ENCODE results near the gene GPR150. TPM values are rescaled to one million over a fixed set of nuclear protein-coding genes. Genes with fewer than 3 reads are reported as not detected.

The GPR150 gene
- total and polyA plus RNA-seq, 9 of the 15 experiments (the other 6 are each of a cell fraction or from before 2014, with no cell fraction given): not detected

DNA sequence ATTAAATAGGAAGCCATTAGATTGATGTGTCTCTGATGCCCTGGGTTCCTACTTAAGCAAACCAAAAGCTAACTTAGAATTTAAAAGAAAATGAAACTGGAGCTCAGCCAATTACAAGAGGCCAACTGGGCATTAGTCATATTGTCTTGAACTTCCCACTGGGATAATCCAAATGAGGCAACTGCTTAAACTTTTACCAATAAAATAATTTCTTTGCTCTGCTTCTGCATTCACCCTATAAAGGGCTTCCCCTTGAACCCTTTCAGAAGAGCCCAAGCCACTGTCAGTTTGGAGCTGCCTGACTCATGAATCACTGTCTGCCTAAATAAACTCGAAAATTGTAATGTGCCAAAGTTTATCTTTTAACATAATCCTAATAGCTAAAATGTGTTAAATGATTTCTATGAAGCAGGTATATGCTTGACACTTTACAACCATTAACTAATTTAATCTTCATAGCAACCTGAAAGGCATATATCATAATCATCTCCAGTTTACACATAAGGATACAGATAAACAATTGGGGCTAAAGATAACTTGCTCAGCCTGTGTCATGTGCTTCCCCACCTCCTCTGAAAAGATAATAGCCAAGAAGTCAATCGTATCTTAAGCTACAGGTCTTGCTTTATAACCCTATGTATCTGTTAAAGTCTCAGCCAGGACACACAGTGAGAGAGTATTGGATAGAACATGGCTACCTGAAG lies 11.5 kb downstream of the GPR150 start:
- no peak overlapping the region for H3K9ac ChIP-seq (ENCODE audit: insufficient read depth in 1 of 2, low read depth in 2 of 2, low read length in 2 of 2)
- in situ Hi-C loops (cut with MboI) (loop anchor here (25.0 kb wide), 1 partner anchor 706 kb away; no protein-coding TSS in a partner anchor), intact Hi-C loops (cut with micrococcal nuclease) (no loop called here)
- H3K36me3 ChIP-seq (ENCODE audit: control insufficient read depth, insufficient read depth, low read length): no peaks in the 10 kb centered on the region
- no peak overlapping the region for H3K4me3 ChIP-seq
- peak overlapping the region; percentile 25; the same call in 1 of the 2 replicates for H3K4me2 ChIP-seq (ENCODE audit: insufficient read depth, low read length)
- H2AFZ ChIP-seq (ENCODE audit: low read depth, low read length): peak overlapping the region; percentile 80
- peak in 1 of 4 experiments; percentile 33 for DNase-seq (ENCODE audit: extremely low read depth in 1 of 4, low spot score in 3 of 4)
- H3K9me3 ChIP-seq (replicated peaks; ENCODE audit: control insufficient read depth, insufficient read depth, low read depth, low read length): no peaks in the 10 kb centered on the region
- H3K9me1 ChIP-seq (ENCODE audit: control insufficient read depth, insufficient read depth, low read length): no peaks in the 10 kb centered on the region
- CTCF ChIA-PET (ENCODE audit: low intra/inter-chr PET ratio): no interaction called here
- peaks cover 0 to 13% of the 10 kb centered on the region in 2 experiments; a peak in 4 of 5 replicates for H3K4me1 ChIP-seq (replicated peaks in 1 of 2; ENCODE audit: control insufficient read depth in 2 of 2, insufficient read depth in 2 of 2, low read length in 2 of 2)
- no TSS peak for BruUV-seq (replicated peaks)
- POLR2A ChIA-PET: interaction anchor here (1.0 to 2.0 kb wide), 6 partner anchors 8 to 150 kb away, joined by 3 to 12 read pairs (median 4); partner anchors contain the start of gene RFESD
- 7% methylated on average over 2 of the region's 2 CpGs for WGBS (ENCODE audit: insufficient coverage, low coverage, missing lambda C conversion rate)
- no peaks in the 10 kb centered on the region for H3K27me3 ChIP-seq (ENCODE audit: control insufficient read depth in 2 of 2, insufficient read depth in 2 of 2, low read length in 2 of 2)
- peak; percentile 45 for ATAC-seq
- H3K27ac ChIP-seq (ENCODE audit: extremely low read depth, low read depth, low read length): peak overlapping the region; percentile 34; the same call in 2 of the 3 replicates
- no peaks in the 10 kb centered on the region for H3K79me2 ChIP-seq (ENCODE audit: control insufficient read depth, insufficient read depth, low read length)
- H4K20me1 ChIP-seq (replicated peaks; ENCODE audit: control insufficient read depth, insufficient read depth, low read length): no peaks in the 10 kb centered on the region
- FAIRE-seq: no peak
- TF ChIP-seq CCNT2 (IDR thresholded peaks at IDR 0.05; ENCODE audit: borderline replicate concordance, extremely low read depth, insufficient read length, low read depth, low read length): peak; percentile 67
- TF ChIP-seq KDM1A (IDR thresholded peaks at IDR 0.05): peak in 1 of 2 experiments; percentile 59; a peak in 3 of 4 replicates
- TF ChIP-seq TCF3 (CRISPR knock-in tag; IDR thresholded peaks at IDR 0.05): 0 out of 2 replicates have a peak, but pooled peaks have one; percentile 17
- peak; percentile 58 for TF ChIP-seq MEIS2 (IDR thresholded peaks at IDR 0.05; ENCODE audit: partially characterized antibody)
- TF ChIP-seq, protein P1, sequence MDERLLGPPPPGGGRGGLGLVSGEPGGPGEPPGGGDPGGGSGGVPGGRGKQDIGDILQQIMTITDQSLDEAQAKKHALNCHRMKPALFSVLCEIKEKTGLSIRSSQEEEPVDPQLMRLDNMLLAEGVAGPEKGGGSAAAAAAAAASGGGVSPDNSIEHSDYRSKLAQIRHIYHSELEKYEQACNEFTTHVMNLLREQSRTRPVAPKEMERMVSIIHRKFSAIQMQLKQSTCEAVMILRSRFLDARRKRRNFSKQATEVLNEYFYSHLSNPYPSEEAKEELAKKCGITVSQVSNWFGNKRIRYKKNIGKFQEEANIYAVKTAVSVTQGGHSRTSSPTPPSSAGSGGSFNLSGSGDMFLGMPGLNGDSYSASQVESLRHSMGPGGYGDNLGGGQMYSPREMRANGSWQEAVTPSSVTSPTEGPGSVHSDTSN (CRISPR knock-in tag; IDR thresholded peaks at IDR 0.05; ENCODE audit: low read depth): no peak
- TF ChIP-seq, protein P1 (tag; conservative IDR thresholded peaks at IDR 0.05; ENCODE audit: low read depth): 0 out of 2 replicates have a peak, but pooled peaks have one; percentile 41
- peak; percentile 51; the same call in 1 of the 2 replicates for TF ChIP-seq CTBP1 (IDR thresholded peaks at IDR 0.05; ENCODE audit: borderline replicate concordance)
- 0 out of 2 replicates have a peak, but pooled peaks have one; percentile 44 for TF ChIP-seq PHTF2 (CRISPR knock-in tag; IDR thresholded peaks at IDR 0.05)
- TF ChIP-seq, protein P2, sequence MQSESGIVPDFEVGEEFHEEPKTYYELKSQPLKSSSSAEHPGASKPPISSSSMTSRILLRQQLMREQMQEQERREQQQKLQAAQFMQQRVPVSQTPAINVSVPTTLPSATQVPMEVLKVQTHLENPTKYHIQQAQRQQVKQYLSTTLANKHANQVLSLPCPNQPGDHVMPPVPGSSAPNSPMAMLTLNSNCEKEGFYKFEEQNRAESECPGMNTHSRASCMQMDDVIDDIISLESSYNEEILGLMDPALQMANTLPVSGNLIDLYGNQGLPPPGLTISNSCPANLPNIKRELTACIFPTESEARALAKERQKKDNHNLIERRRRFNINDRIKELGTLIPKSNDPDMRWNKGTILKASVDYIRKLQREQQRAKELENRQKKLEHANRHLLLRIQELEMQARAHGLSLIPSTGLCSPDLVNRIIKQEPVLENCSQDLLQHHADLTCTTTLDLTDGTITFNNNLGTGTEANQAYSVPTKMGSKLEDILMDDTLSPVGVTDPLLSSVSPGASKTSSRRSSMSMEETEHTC (IDR thresholded peaks at IDR 0.05): 0 out of 2 replicates have a peak, but pooled peaks have one; percentile 32
- no peak for TF ChIP-seq JUND (IDR thresholded peaks at IDR 0.05; ENCODE audit: borderline replicate concordance, low read depth, low read length)
- no peak for TF ChIP-seq JUND (tag; IDR thresholded peaks at IDR 0.05; ENCODE audit: borderline replicate concordance, low read depth, low read length)
- peak; percentile 27; the same call in 1 of the 2 replicates for TF ChIP-seq BHLHE40 (IDR thresholded peaks at IDR 0.05; ENCODE audit: low read length)
- no peak for TF ChIP-seq TFAM (CRISPR knock-in tag; conservative IDR thresholded peaks at IDR 0.05)
- TF ChIP-seq, protein P3, sequence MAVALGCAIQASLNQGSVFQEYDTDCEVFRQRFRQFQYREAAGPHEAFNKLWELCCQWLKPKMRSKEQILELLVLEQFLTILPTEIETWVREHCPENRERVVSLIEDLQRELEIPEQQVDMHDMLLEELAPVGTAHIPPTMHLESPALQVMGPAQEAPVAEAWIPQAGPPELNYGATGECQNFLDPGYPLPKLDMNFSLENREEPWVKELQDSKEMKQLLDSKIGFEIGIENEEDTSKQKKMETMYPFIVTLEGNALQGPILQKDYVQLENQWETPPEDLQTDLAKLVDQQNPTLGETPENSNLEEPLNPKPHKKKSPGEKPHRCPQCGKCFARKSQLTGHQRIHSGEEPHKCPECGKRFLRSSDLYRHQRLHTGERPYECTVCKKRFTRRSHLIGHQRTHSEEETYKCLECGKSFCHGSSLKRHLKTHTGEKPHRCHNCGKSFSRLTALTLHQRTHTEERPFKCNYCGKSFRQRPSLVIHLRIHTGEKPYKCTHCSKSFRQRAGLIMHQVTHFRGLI (CRISPR knock-in tag; IDR thresholded peaks at IDR 0.05): peak; percentile 24; the same call in 1 of the 2 replicates
- peak; percentile 62 for TF ChIP-seq CBFA2T2 (conservative IDR thresholded peaks at IDR 0.05)
- TF ChIP-seq ARID1B (IDR thresholded peaks at IDR 0.05): peak; percentile 57; the same call in 1 of the 2 replicates
- TF ChIP-seq ZNF668 (CRISPR knock-in tag; IDR thresholded peaks at IDR 0.05): no peak
